ENCODE results near the gene IFT57.

IFT57 gene

GRCh38 chr3:108159865-108160264 is 62.4 kb downstream of the IFT57 start:
- Histone ChIP-seq H3K4me2 (ENCODE audit: insufficient read depth, low read length) (no peak overlapping the region), H3K36me3 (ENCODE audit: insufficient read depth, low read length) (no peaks in the 10 kb centered on the region), H2AFZ (ENCODE audit: low read depth, low read length) (no peak overlapping the region), H3K79me2 (ENCODE audit: insufficient read depth, low read length) (no peaks in the 10 kb centered on the region), H3K27ac (ENCODE audit: low read length) (no peak overlapping the region), H4K20me1 (ENCODE audit: insufficient read depth, low read length) (no peaks in the 10 kb centered on the region), H3K9ac (ENCODE audit: low read depth, low read length) (no peak overlapping the region), H3K9me3 (ENCODE audit: insufficient read depth, low read length, severe bottlenecking) (no peaks in the 10 kb centered on the region), H3K4me1 (ENCODE audit: insufficient read depth, low read length) (no peaks in the 10 kb centered on the region), H3K4me3 (ENCODE audit: low read depth in 1 of 2, low read length in 2 of 2) (no peak overlapping the region), H3K27me3 (ENCODE audit: insufficient read depth, low read length, poor library complexity) (no peaks in the 10 kb centered on the region)
- no peak for ATAC-seq (ENCODE audit: insufficient read depth, low read depth)
- TF ChIP-seq, protein P1, sequence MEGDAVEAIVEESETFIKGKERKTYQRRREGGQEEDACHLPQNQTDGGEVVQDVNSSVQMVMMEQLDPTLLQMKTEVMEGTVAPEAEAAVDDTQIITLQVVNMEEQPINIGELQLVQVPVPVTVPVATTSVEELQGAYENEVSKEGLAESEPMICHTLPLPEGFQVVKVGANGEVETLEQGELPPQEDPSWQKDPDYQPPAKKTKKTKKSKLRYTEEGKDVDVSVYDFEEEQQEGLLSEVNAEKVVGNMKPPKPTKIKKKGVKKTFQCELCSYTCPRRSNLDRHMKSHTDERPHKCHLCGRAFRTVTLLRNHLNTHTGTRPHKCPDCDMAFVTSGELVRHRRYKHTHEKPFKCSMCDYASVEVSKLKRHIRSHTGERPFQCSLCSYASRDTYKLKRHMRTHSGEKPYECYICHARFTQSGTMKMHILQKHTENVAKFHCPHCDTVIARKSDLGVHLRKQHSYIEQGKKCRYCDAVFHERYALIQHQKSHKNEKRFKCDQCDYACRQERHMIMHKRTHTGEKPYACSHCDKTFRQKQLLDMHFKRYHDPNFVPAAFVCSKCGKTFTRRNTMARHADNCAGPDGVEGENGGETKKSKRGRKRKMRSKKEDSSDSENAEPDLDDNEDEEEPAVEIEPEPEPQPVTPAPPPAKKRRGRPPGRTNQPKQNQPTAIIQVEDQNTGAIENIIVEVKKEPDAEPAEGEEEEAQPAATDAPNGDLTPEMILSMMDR (IDR thresholded peaks at IDR 0.05; ENCODE audit: borderline replicate concordance, extremely low read depth, low read length, poor library complexity, severe bottlenecking): no peak
- TF ChIP-seq EZH2 (IDR thresholded peaks at IDR 0.05; ENCODE audit: borderline replicate concordance, low read depth, low read length, severe bottlenecking): no peak
- no peak for DNase-seq

DNA sequence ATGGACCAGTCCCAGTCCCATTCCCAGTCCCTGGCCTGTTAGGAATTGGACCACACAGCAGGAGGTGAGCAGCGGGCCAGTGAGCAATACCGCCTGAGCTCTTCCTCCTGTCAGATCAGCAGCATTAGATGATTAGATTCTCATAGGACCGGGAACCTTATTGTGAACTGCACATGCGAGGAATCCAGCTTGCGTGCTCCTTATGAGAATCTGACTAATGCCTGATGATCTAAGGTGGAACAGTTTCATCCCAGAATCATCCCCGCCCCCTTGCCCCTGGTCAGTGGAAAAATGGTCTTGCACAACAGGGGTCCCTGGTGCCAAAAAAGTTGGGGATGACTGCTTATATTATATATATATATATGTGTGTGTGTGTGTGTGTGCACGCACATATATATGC is 63.1 kb downstream of the IFT57 start:
- H3K36me3 ChIP-seq (ENCODE audit: insufficient read depth, low read length): no peaks in the 10 kb centered on the region
- no peak for DNase-seq
- no peaks in the 10 kb centered on the region for H3K9me3 ChIP-seq (ENCODE audit: insufficient read depth, low read length, severe bottlenecking)
- no peak overlapping the region for H3K27ac ChIP-seq (ENCODE audit: low read length)
- no peak overlapping the region for H3K4me3 ChIP-seq (ENCODE audit: low read depth in 1 of 2, low read length in 2 of 2)
- H3K9ac ChIP-seq (ENCODE audit: low read depth, low read length): no peak overlapping the region
- H3K79me2 ChIP-seq (ENCODE audit: insufficient read depth, low read length): no peaks in the 10 kb centered on the region
- no peak overlapping the region for H2AFZ ChIP-seq (ENCODE audit: low read depth, low read length)
- no peaks in the 10 kb centered on the region for H3K4me1 ChIP-seq (ENCODE audit: insufficient read depth, low read length)
- no peak for TF ChIP-seq EZH2 (IDR thresholded peaks at IDR 0.05; ENCODE audit: borderline replicate concordance, low read depth, low read length, severe bottlenecking)
- TF ChIP-seq, protein P1 (IDR thresholded peaks at IDR 0.05; ENCODE audit: borderline replicate concordance, extremely low read depth, low read length, poor library complexity, severe bottlenecking): no peak
- no peak overlapping the region for H3K4me2 ChIP-seq (ENCODE audit: insufficient read depth, low read length)
- no peaks in the 10 kb centered on the region for H3K27me3 ChIP-seq (ENCODE audit: insufficient read depth, low read length, poor library complexity)
- no peak for ATAC-seq (ENCODE audit: insufficient read depth, low read depth)
- H4K20me1 ChIP-seq (ENCODE audit: insufficient read depth, low read length): no peaks in the 10 kb centered on the region

DNA sequence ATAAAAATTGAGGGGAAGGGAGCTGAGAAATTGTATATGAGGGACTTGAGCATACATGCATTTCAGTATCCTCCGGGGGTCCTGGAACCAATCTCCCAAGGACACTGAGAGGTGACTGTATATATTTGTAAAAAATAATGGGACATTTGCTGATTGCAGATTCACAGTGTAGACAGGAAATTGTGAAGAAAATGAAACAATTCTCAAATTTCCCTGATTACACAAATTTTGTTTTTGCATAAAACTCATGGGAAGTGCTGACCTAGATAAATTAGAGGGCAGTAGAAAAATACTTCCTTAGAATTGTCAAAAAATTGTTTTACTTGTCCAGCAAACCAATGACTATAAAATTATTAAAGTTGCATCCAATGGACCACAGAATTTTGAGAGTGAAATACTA is 64.0 kb downstream of the IFT57 start:
- no peaks in the 10 kb centered on the region for H3K9me3 ChIP-seq (ENCODE audit: insufficient read depth, low read length, severe bottlenecking)
- no peaks in the 10 kb centered on the region for H4K20me1 ChIP-seq (ENCODE audit: insufficient read depth, low read length)
- no peak overlapping the region for H3K27ac ChIP-seq (ENCODE audit: low read length)
- TF ChIP-seq, protein P1 (IDR thresholded peaks at IDR 0.05; ENCODE audit: borderline replicate concordance, extremely low read depth, low read length, poor library complexity, severe bottlenecking): no peak
- TF ChIP-seq EZH2 (IDR thresholded peaks at IDR 0.05; ENCODE audit: borderline replicate concordance, low read depth, low read length, severe bottlenecking): no peak
- H3K9ac ChIP-seq (ENCODE audit: low read depth, low read length): no peak overlapping the region
- no peaks in the 10 kb centered on the region for H3K36me3 ChIP-seq (ENCODE audit: insufficient read depth, low read length)
- H3K4me2 ChIP-seq (ENCODE audit: insufficient read depth, low read length): no peak overlapping the region
- no peak for DNase-seq
- H3K4me1 ChIP-seq (ENCODE audit: insufficient read depth, low read length): no peaks in the 10 kb centered on the region
- no peak overlapping the region for H3K4me3 ChIP-seq (ENCODE audit: low read depth in 1 of 2, low read length in 2 of 2)
- H3K79me2 ChIP-seq (ENCODE audit: insufficient read depth, low read length): no peaks in the 10 kb centered on the region
- no peak overlapping the region for H2AFZ ChIP-seq (ENCODE audit: low read depth, low read length)
- H3K27me3 ChIP-seq (ENCODE audit: insufficient read depth, low read length, poor library complexity): no peaks in the 10 kb centered on the region
- ATAC-seq (ENCODE audit: insufficient read depth, low read depth): no peak

- no peak overlapping the region for H2AFZ ChIP-seq (ENCODE audit: low read depth, low read length)
- no peak overlapping the region for H3K4me3 ChIP-seq (ENCODE audit: low read depth in 1 of 2, low read length in 2 of 2)
- no peak overlapping the region for H3K27ac ChIP-seq (ENCODE audit: low read length)
- ATAC-seq (ENCODE audit: insufficient read depth, low read depth): no peak
- no peaks in the 10 kb centered on the region for H3K4me1 ChIP-seq (ENCODE audit: insufficient read depth, low read length)
- H3K79me2 ChIP-seq (ENCODE audit: insufficient read depth, low read length): no peaks in the 10 kb centered on the region
- no peak for DNase-seq
- no peaks in the 10 kb centered on the region for H4K20me1 ChIP-seq (ENCODE audit: insufficient read depth, low read length)
- no peaks in the 10 kb centered on the region for H3K27me3 ChIP-seq (ENCODE audit: insufficient read depth, low read length, poor library complexity)
- no peaks in the 10 kb centered on the region for H3K9me3 ChIP-seq (ENCODE audit: insufficient read depth, low read length, severe bottlenecking)
- TF ChIP-seq, protein P1 (IDR thresholded peaks at IDR 0.05; ENCODE audit: borderline replicate concordance, extremely low read depth, low read length, poor library complexity, severe bottlenecking): no peak
- TF ChIP-seq EZH2 (IDR thresholded peaks at IDR 0.05; ENCODE audit: borderline replicate concordance, low read depth, low read length, severe bottlenecking): no peak
- no peak overlapping the region for H3K4me2 ChIP-seq (ENCODE audit: insufficient read depth, low read length)
- no peak overlapping the region for H3K9ac ChIP-seq (ENCODE audit: low read depth, low read length)
- no peaks in the 10 kb centered on the region for H3K36me3 ChIP-seq (ENCODE audit: insufficient read depth, low read length)
Measured at GRCh38 chr3:108157273-108157672, 65.0 kb downstream of the IFT57 start.
